ENCODE data around the gene ANKRD13D.

Gene ANKRD13D

GRCh38 chr11:67320011-67320410 lies 30.9 kb downstream of the ANKRD13D start:
- no peak for DNase-seq (ENCODE audit: low read depth)

DNA sequence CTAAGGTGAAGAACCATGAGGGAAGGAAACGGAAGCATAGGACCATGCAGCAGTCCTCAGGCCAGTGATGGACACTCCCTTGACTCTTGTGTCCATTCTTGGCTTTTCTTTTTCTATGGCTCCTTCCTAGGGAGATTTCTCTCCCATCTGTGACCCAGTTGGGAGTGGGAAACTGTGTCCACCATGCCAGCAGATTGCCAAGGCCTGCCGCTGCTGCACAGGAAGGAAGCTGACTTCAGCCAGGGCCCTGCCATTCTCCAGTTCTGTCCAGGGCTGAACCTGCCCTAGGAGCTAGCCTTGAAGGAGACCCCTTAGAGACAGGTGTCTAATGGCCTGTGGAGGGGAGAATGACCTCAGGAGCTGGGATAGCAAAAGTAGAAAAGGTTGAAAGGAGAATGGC lies 31.6 kb downstream of the ANKRD13D start:
- no peak for DNase-seq (ENCODE audit: low read depth)

- no peak for DNase-seq (ENCODE audit: low read depth)
Observed at GRCh38 chr11:67321313-67321871, 32.3 kb downstream of the ANKRD13D start.

- no peak for DNase-seq (ENCODE audit: low read depth)
Observed at GRCh38 chr11:67322049-67322448, 32.9 kb downstream of the ANKRD13D start.

DNA sequence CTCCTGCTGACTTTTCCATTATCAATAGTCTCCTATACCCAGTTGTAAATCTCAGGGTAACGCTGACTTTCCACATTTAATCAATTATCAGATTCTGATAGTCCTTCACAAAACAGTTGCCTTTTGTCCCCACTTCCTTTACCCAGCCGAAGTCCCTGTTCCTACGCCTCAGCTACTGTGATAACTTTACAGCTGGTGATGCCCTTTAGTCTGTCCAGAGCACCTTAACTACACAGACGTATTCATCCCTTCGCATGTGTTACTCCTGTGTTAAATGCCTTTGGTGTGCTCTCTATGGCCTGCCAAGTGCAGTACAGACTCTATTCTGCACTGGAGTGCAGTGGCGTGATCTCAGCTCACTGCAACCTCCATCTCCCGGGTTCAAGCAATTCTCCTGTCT lies 34.4 kb downstream of the ANKRD13D start:
- no peak for DNase-seq (ENCODE audit: low read depth)

DNA sequence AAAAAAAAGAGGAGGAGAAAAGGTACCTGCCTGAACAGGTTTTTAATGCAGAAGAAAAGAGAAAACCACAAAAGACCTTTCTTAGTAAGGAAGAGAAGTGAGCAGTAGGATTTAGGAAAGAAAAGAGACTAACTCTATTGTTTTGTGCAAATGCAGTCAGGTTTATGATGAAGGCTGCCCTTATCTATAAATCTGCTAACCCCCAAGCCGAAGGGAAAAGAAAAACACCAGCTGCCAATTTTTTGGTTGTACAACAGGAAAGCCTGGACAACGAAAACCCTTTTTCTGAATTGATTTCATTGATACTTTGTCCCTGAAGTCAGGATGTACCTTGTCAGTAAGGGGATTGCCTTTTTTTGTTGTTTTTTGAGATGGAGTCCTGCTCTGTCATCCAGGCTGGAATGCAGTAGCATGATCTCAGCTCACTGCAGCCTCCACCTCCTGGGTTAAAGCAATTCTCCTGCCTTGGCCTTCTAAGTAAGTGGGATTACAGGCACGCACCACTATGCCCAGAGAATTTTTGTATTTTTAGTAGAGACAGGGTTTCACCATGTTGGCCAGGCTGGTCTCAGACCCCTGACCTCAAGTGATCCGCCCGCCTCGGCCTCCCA lies 43.1 kb downstream of the ANKRD13D start:
- no peak for DNase-seq (ENCODE audit: low read depth)

DNA sequence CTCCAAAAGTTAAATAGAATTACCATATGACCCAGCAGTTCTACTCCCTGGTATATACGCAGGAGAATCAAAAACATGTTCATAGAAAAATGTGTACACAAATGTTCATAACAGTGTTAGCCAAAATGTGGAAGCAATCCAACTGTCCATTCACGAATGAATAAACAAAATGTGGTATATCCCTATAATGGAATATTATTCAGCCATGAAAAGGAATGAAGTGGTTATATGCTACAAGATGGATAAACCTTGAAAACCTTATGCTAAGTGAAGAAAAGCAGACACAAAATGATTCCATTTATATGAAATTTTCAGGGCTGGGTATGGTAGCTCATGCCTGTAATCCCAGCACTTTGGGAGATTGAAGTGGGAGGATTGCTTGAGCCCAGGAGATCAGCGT lies 48.2 kb downstream of the ANKRD13D start:
- DNase-seq (ENCODE audit: low read depth): no peak

- no peak for DNase-seq (ENCODE audit: low read depth)
Observed at GRCh38 chr11:67344264-67344663, 55.2 kb downstream of the ANKRD13D start.

GRCh38 chr11:67345247-67345919 lies 56.3 kb downstream of the ANKRD13D start:
- no peak for DNase-seq (ENCODE audit: low read depth)

- DNase-seq (ENCODE audit: low read depth): peak; percentile 61
Observed at GRCh38 chr11:67345920-67346819, 57.1 kb downstream of the ANKRD13D start.

GRCh38 chr11:67347964-67348749 lies 59.1 kb downstream of the ANKRD13D start:
- peak; percentile 89 for DNase-seq (ENCODE audit: low read depth)

GRCh38 chr11:67349036-67349435 lies 59.9 kb downstream of the ANKRD13D start:
- no peak for DNase-seq (ENCODE audit: low read depth)

DNA sequence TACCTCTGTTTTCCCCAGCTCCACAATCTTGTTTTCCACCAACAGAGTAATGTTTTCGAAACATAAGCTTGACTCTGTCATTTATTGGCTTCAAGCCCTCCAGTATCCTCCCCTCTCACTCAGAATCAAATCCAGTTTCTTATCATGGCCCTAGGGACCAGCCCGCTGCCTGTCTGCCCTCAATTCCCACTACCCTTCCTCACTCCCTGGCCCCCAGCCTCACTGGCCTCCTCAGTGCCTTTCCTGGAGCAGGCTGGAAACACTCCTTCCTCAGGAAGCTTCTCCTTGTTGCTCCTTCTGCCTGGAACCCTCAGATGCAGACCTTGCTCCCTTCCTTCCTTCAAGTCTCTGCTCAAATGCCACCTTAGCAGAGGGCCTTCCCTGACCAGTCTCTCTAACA lies 60.4 kb downstream of the ANKRD13D start:
- no peak for DNase-seq (ENCODE audit: low read depth)

DNA sequence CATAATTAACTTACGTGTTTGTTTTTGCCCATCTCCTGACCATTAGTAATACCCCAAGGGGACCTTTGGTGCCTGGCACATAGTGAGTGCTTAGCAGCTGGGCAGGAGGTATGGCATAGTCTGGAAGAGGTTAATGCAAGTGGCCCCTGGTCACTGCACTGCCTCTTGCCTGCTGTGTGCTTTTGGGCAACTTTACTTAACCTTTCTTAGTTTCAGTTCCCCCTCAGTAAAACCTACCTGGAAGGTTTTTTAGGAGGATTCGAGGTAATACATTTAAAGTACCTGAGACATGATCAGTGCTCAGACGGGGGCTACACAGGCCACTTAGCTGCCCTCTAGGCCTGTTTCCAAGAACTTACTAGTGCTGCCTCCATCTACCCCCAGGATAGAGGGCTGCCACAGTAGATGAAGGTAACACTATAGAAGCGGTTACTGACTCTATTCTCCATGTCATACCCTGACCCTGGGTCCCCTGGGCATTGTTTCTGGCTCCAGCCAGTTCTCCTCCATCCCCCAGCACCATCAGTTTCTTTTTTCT lies 60.9 kb downstream of the ANKRD13D start:
- DNase-seq (ENCODE audit: low read depth): no peak

GRCh38 chr11:67351275-67352005 lies 62.3 kb downstream of the ANKRD13D start:
- DNase-seq (ENCODE audit: low read depth): peak; percentile 72

Data from amniotic epithelial cell (primary cell).